HepG2 (cell line): ENCODE data around the gene SCUBE1. TPM values are rescaled to one million over a fixed set of nuclear protein-coding genes. Genes with fewer than 3 reads are reported as not detected.

ENCODE experiments used
- ATAC-seq: fragments of 200-7000 bp; cut with Tn5 transposase; 3 replicates; pipeline ENCODE4 v1.9.1; 2020; ENCODE audit warnings: mild to moderate bottlenecking, moderate library complexity
- BruUV-seq: library from RNA; stranded (reverse); fragments of 400-500 nt; replicated peaks from 2 replicates; lab custom pipeline; 2021; lab: Mats Ljungman, UMichigan
- CTCF ChIA-PET: fragments of 300-600 bp; formaldehyde crosslinking; extraction: SDS; loops from one replicate; lab custom pipeline; 2021; ENCODE audit warnings: low total read pairs, inconsistent platforms, low intra/inter-chr PET ratio; lab: Yijun Ruan, JAX
- POLR2A ChIA-PET: fragments of 350-600 bp; sonication (Branson Sonifier 250); formaldehyde crosslinking; loops from one replicate; lab custom pipeline; 2020; ENCODE audit warnings: antibody characterized with exemption, inconsistent platforms; lab: Yijun Ruan, JAX
- DNase-seq: peaks from one replicate; pipeline ENCODE4 v3.0.0-alpha.2; 2015; ENCODE audit warnings: low spot score
- FAIRE-seq: peaks from 3 replicates; lab custom pipeline; 2011; peaks lifted over from hg19 to GRCh38; lab: Jason Lieb, UNC
- H2AFZ ChIP-seq: one replicate; pipeline ENCODE4 v1.6.1; 2011; ENCODE audit warnings: low read length, inconsistent platforms
- H3K27ac ChIP-seq: fragments of 300-600 bp; 3 replicates; pipeline ENCODE4 v1.8.0; 2011; ENCODE audit warnings: mixed run types, mild to moderate bottlenecking, mixed read lengths, low read length, inconsistent platforms; ENCODE audit not compliant: insufficient read depth; ENCODE audit errors: extremely low read length
- H3K27me3 ChIP-seq, 2 experiments: fragments of 200-600 bp in 1 of 2; 2 replicates in 1 of 2; 3 replicates in 1 of 2; pipeline versions ENCODE4 v1.6.0 to v1.8.0; 2011; ENCODE audit warnings: low read length in 2 of 2, mild to moderate bottlenecking in 2 of 2, moderate library complexity in 2 of 2, inconsistent platforms in 1 of 2; ENCODE audit not compliant: insufficient read depth in 2 of 2, control insufficient read depth in 1 of 2
- H3K36me3 ChIP-seq, 2 experiments: fragments of 200-600 bp in 1 of 2; replicated peaks in 1 of 2; 2 replicates in 1 of 2; 3 replicates in 1 of 2; pipeline versions ENCODE4 v1.5.1 to v1.8.0; 2011; ENCODE audit warnings: low read length in 2 of 2, inconsistent platforms in 1 of 2; ENCODE audit not compliant: insufficient read depth in 2 of 2, control insufficient read depth in 1 of 2
- H3K4me1 ChIP-seq: 2 replicates; pipeline ENCODE4 v1.5.1; 2012; ENCODE audit warnings: low read length, inconsistent platforms; ENCODE audit not compliant: insufficient read depth
- H3K4me2 ChIP-seq: 2 replicates; pipeline ENCODE4 v1.6.0; 2011; ENCODE audit warnings: low read depth, low read length, inconsistent platforms
- H3K4me3 ChIP-seq, 3 experiments: fragments of 200-600 bp in 1 of 3; sonication (generic), shearing (Covaris generic) in 1 of 3; replicated peaks in 1 of 3; 2 replicates each; pipeline ENCODE4 v1.5.1; 2011 to 2016; ENCODE audit warnings: low read length in 3 of 3, inconsistent platforms in 2 of 3, low read depth in 2 of 3, mild to moderate bottlenecking in 2 of 3, control low read depth in 1 of 3, mixed read lengths in 1 of 3; ENCODE audit not compliant: insufficient read depth in 1 of 3
- H3K79me2 ChIP-seq: one replicate; pipeline ENCODE4 v1.6.1; 2011; ENCODE audit warnings: low read length, inconsistent platforms; ENCODE audit not compliant: insufficient read depth
- H3K9ac ChIP-seq: 2 replicates; pipeline ENCODE4 v1.6.0; 2011; ENCODE audit warnings: mild to moderate bottlenecking, low read depth, low read length, inconsistent platforms; ENCODE audit not compliant: insufficient read depth
- H3K9me3 ChIP-seq: 2 replicates; pipeline ENCODE4 v1.5.1; 2012; ENCODE audit warnings: mild to moderate bottlenecking, low read length
- H4K20me1 ChIP-seq: 2 replicates; pipeline ENCODE4 v1.6.0; 2011; ENCODE audit warnings: inconsistent platforms, mild to moderate bottlenecking, low read length, moderate library complexity; ENCODE audit not compliant: insufficient read depth
- HNRNPL ChIP-seq: fragments of 200-400 bp; formaldehyde crosslinking; IDR thresholded peaks from 2 replicates; pipeline ENCODE4 v1.6.1; 2017; ENCODE audit warnings: mild to moderate bottlenecking, low read depth, low read length
- KDM5A ChIP-seq: fragments of 200-600 bp; sonication (generic); IDR thresholded peaks from 2 replicates; pipeline ENCODE4 v1.7.0; 2018; ENCODE audit warnings: antibody characterized with exemption, mild to moderate bottlenecking, low read length, borderline replicate concordance
- KDM5B ChIP-seq: sonication (generic); formaldehyde crosslinking; IDR thresholded peaks from 2 replicates; pipeline ENCODE4 v1.4.0; 2020; ENCODE audit warnings: missing genetic modification reagents, mild to moderate bottlenecking, borderline replicate concordance
- NR2F6 ChIP-seq, 2 experiments: IDR thresholded peaks; 2 replicates each; pipeline ENCODE4 v1.6.1; 2016; ENCODE audit warnings: antibody characterized with exemption in 1 of 2, mild to moderate bottlenecking in 1 of 2
- PHB2 ChIP-seq: fragments of 450-650 bp; IDR thresholded peaks from 2 replicates; pipeline ENCODE4 v1.6.1; 2018; ENCODE audit not compliant: partially characterized antibody
- ZNF33A ChIP-seq: sonication (generic); formaldehyde crosslinking; IDR thresholded peaks from 2 replicates; pipeline ENCODE4 v1.5.1; 2020; ENCODE audit warnings: missing genetic modification reagents, mild to moderate bottlenecking, moderate library complexity, borderline replicate concordance
- ZNF33B ChIP-seq: sonication (generic); formaldehyde crosslinking; IDR thresholded peaks from 2 replicates; pipeline ENCODE4 v1.5.1; 2020; ENCODE audit warnings: mild to moderate bottlenecking, missing genetic modification reagents
- WGBS: methylation state at CpG from one replicate; pipeline ENCODE4 v1.1.6; 2017; ENCODE audit warnings: low lambda C conversion rate; 5-methylcytosine and 5-hydroxymethylcytosine counted together
- in situ Hi-C: cut with HindIII; loops from 2 replicates; pipeline ENCODE4 v1.10.0; 2017; ENCODE audit warnings: low pct_unique_long_range_greater_than_20kb; ENCODE audit not compliant: extremely low pct_ligation_motif_present
- intact Hi-C: fragments of 100-400 bp; cut with micrococcal nuclease; formaldehyde crosslinking; loops from one replicate; pipeline ENCODE4 v1.10.0; 2022; ENCODE audit not compliant: unreplicated experiment
- polyA plus RNA-seq, 8 experiments: library from polyadenylated mRNA; depleted of rRNA in 3 of 8; stranded (reverse) in 7 of 8; unstranded in 1 of 8; fragments of >200 nt; fragmentation: Illumina TruSeq in 4 of 8; extraction: Trizol in 4 of 8; gene quantifications; 2 replicates each; pipeline versions ENCODE4 v1.2.1 to v1.2.3, GENCODE V29; 2011 to 2016; ENCODE audit warnings: low read depth in 4 of 8, missing spikeins in 1 of 8, mixed read lengths in 1 of 8; ENCODE audit not compliant: insufficient read depth in 1 of 8
- total RNA-seq, 5 experiments: library from RNA; depleted of rRNA; stranded (reverse); fragments of >200 nt; fragmentation: Illumina TruSeq; extraction: Trizol; gene quantifications; 2 replicates each; pipeline ENCODE4 v1.2.3, GENCODE V29; 2016; ENCODE audit warnings: low read depth in 1 of 5

SCUBE1 gene
- total and polyA plus RNA-seq, 2 of the 13 experiments (the other 11 are each of a cell fraction or from before 2014, with no cell fraction given): under 0.01 to 0.05 TPM

GRCh38 chr22:43245717-43246116 lies 97.5 kb downstream of the SCUBE1 start:
- BruUV-seq: no TSS peak
- H3K4me2 ChIP-seq: no peak overlapping the region
- no peaks in the 10 kb centered on the region for H3K36me3 ChIP-seq
- no peaks in the 10 kb centered on the region for H3K9me3 ChIP-seq
- in situ Hi-C loops: no loop called here
- 32% methylated on average over 5 of the region's 10 CpGs for WGBS
- POLR2A ChIA-PET: no interaction called here
- TF ChIP-seq ZNF33A (CRISPR knock-in tag): no peak
- TF ChIP-seq PHB2: no peak
- no peak for TF ChIP-seq KDM5B (CRISPR knock-in tag)
- TF ChIP-seq, all 625 proteins: peak for 0
- no peak overlapping the region for H2AFZ ChIP-seq
- peaks cover 52% of the 10 kb centered on the region for H3K4me1 ChIP-seq
- no peak overlapping the region for H3K9ac ChIP-seq
- no peak for FAIRE-seq
- H3K4me3 ChIP-seq: no peak overlapping the region
- ATAC-seq: no peak
- H3K27me3 ChIP-seq: peaks cover 13 to 40% of the 10 kb centered on the region in 2 experiments; a peak in 4 of 5 replicates
- no peaks in the 10 kb centered on the region for H3K79me2 ChIP-seq
- DNase-seq: no peak
- intact Hi-C loops: no loop called here
- no peaks in the 10 kb centered on the region for H4K20me1 ChIP-seq
- CTCF ChIA-PET: no interaction called here
- no peak overlapping the region for H3K27ac ChIP-seq

- intact Hi-C loops (no loop called here), in situ Hi-C loops (no loop called here)
- Histone ChIP-seq H3K79me2 (no peaks in the 10 kb centered on the region), H3K9me3 (no peaks in the 10 kb centered on the region), H3K4me1 (peaks cover 55% of the 10 kb centered on the region), H3K4me3 (no peak overlapping the region), H3K4me2 (no peak overlapping the region), H2AFZ (no peak overlapping the region), H3K36me3 (no peaks in the 10 kb centered on the region), H4K20me1 (no peaks in the 10 kb centered on the region), H3K9ac (no peak overlapping the region), H3K27me3 (peaks cover 13 to 32% of the 10 kb centered on the region in 2 experiments; a peak in 4 of 5 replicates), H3K27ac (no peak overlapping the region)
- ATAC-seq: no peak
- no peak for TF ChIP-seq ZNF33B
- peak; percentile 66 for TF ChIP-seq NR2F6 (IDR thresholded peaks at IDR 0.05)
- 0 out of 2 replicates have a peak, but pooled peaks have one; percentile 53 for TF ChIP-seq NR2F6 (CRISPR knock-in tag; IDR thresholded peaks at IDR 0.05)
- 0 out of 2 replicates have a peak, but pooled peaks have one; percentile 4 for TF ChIP-seq HNRNPL
- TF ChIP-seq KDM5A: no peak
- ChIA-PET POLR2A (no interaction called here), CTCF (no interaction called here)
- no CpG with 5 or more reads among the region's 24 CpGs for WGBS
- DNase-seq: no peak
- BruUV-seq: no TSS peak
- no peak for FAIRE-seq
Measured at GRCh38 chr22:43244803-43245527, 98.2 kb downstream of the SCUBE1 start.
